K562 (cell line): ENCODE measurements around the gene NDOR1. TPM values are rescaled to one million over a fixed set of nuclear protein-coding genes. Genes with fewer than 3 reads are reported as not detected.

Experiments used
- ADNP ChIP-seq: fragments of 200-800 bp; sonication (Bioruptor generic); IDR thresholded peaks from 2 replicates; pipeline ENCODE4 v1.6.1; 2016; ENCODE audit warnings: missing genetic modification characterization, missing compliant biosample characterization
- ARID1B ChIP-seq: fragments of 450-650 bp; IDR thresholded peaks from 2 replicates; pipeline ENCODE4 v1.6.1; 2016; ENCODE audit warnings: antibody characterized with exemption, mild to moderate bottlenecking, inconsistent platforms
- GATAD2A ChIP-seq: fragments of 450-650 bp; IDR thresholded peaks from 2 replicates; pipeline ENCODE4 v1.6.1; 2017
- KDM2B ChIP-seq: fragments of 250-450 bp; sonication (Bioruptor Pico); IDR thresholded peaks from 2 replicates; pipeline ENCODE4 v1.8.0; 2021; ENCODE audit warnings: mild to moderate bottlenecking, moderate library complexity
- MXI1 ChIP-seq: IDR thresholded peaks from 2 replicates; pipeline ENCODE4 v1.6.1; 2011; ENCODE audit warnings: low read depth, mild to moderate bottlenecking, improper control_type of control experiment, low read length
- NR4A1 ChIP-seq, 2 experiments: fragments of 250-450 bp in 1 of 2; fragments of 450-650 bp in 1 of 2; sonication (Bioruptor Pico) in 1 of 2; IDR thresholded peaks; 2 replicates each; pipeline versions ENCODE4 v1.4.0 to v1.6.1; 2016 to 2020; ENCODE audit warnings: mild to moderate bottlenecking in 2 of 2, missing compliant biosample characterization in 1 of 2, missing genetic modification characterization in 1 of 2, moderate library complexity in 1 of 2
- RBM25 ChIP-seq: fragments of 200-400 bp; formaldehyde crosslinking; IDR thresholded peaks from 2 replicates; pipeline ENCODE4 v1.6.1; 2018; ENCODE audit warnings: low read length, low read depth, moderate library complexity; ENCODE audit not compliant: severe bottlenecking
- SAP30 ChIP-seq: fragments of 200-600 bp; sonication (generic); IDR thresholded peaks from 2 replicates; pipeline ENCODE4 v1.6.1; 2012; ENCODE audit warnings: borderline replicate concordance, low read depth, mild to moderate bottlenecking, moderate library complexity, low read length, control low read depth, inconsistent platforms; ENCODE audit not compliant: insufficient read depth, poor library complexity, severe bottlenecking
- ZBTB17 ChIP-seq: fragments of 450-650 bp; formaldehyde crosslinking; IDR thresholded peaks from 2 replicates; pipeline ENCODE4 v1.4.0; 2020; ENCODE audit warnings: mild to moderate bottlenecking
- ZBTB7A ChIP-seq: IDR thresholded peaks from 2 replicates; pipeline ENCODE4 v1.6.1; 2011; ENCODE audit warnings: low read depth, mild to moderate bottlenecking, low read length, moderate library complexity, borderline replicate concordance; ENCODE audit not compliant: control insufficient read depth
- ZFP36 ChIP-seq: fragments of 150-350 bp; IDR thresholded peaks from 2 replicates; pipeline ENCODE4 v1.6.1; 2018; ENCODE audit warnings: low read length, low read depth; ENCODE audit not compliant: partially characterized antibody
- ZNF12 ChIP-seq: sonication (generic); formaldehyde crosslinking; IDR thresholded peaks from 2 replicates; pipeline ENCODE4 v1.4.0; 2020; ENCODE audit warnings: mild to moderate bottlenecking, missing genetic modification reagents
- ZNF277 ChIP-seq: fragments of 250-450 bp; sonication (Bioruptor Pico); IDR thresholded peaks from 2 replicates; pipeline ENCODE4 v1.8.0; 2022; ENCODE audit warnings: inconsistent platforms, mild to moderate bottlenecking, moderate library complexity, borderline replicate concordance
- ZNF354B ChIP-seq: fragments of 250-450 bp; sonication (Bioruptor Pico); IDR thresholded peaks from 2 replicates; pipeline ENCODE4 v1.4.0; 2020
- polyA plus RNA-seq, 8 experiments: library from polyadenylated mRNA; depleted of rRNA in 4 of 8; stranded (reverse) in 5 of 8; unstranded in 3 of 8; fragments of >200 nt; fragmentation: Nextera tagmentation in 2 of 8; fragmentation: Illumina TruSeq in 1 of 8; extraction: Ambion mirVana in 2 of 8; extraction: Trizol in 1 of 8; gene quantifications; 2 replicates each; pipeline versions ENCODE4 v1.2.1 to v1.2.3, GENCODE V29; 2011 to 2014; ENCODE audit warnings: inconsistent platforms in 1 of 8, missing spikeins in 1 of 8
- total RNA-seq, 7 experiments: library from RNA; depleted of rRNA in 6 of 7; stranded (reverse); fragments of >200 nt in 6 of 7; fragmentation: Illumina TruSeq in 2 of 7; extraction: Trizol in 2 of 7; gene quantifications; 2 replicates each; pipeline versions ENCODE4 v1.2.1 to v1.2.3, GENCODE V29; 2011 to 2021; ENCODE audit warnings: low replicate concordance in 1 of 7
- TF ChIP-seq, protein P1 (sequence below), 2 experiments: fragments of 150-350 bp in 1 of 2; IDR thresholded peaks; 2 replicates each; pipeline ENCODE4 v1.6.1; 2012 to 2016; ENCODE audit warnings: low read depth in 2 of 2, low read length in 2 of 2, mild to moderate bottlenecking in 1 of 2, moderate library complexity in 1 of 2
- TF ChIP-seq, protein P2 (sequence below): fragments of 250-450 bp; sonication (Bioruptor Pico); IDR thresholded peaks from 2 replicates; pipeline ENCODE4 v1.9.0; 2021; ENCODE audit warnings: mild to moderate bottlenecking, inconsistent platforms
- TF ChIP-seq, protein P3 (sequence below): sonication (generic); formaldehyde crosslinking; IDR thresholded peaks from 2 replicates; pipeline ENCODE4 v1.8.1; 2023; ENCODE audit warnings: mild to moderate bottlenecking, missing genetic modification reagents

NDOR1 gene
- total and polyA plus RNA-seq, 9 of the 15 experiments (the other 6 are each of a cell fraction or from before 2014, with no cell fraction given) = 0.06 to 36.9 (median 6.9) TPM

DNA sequence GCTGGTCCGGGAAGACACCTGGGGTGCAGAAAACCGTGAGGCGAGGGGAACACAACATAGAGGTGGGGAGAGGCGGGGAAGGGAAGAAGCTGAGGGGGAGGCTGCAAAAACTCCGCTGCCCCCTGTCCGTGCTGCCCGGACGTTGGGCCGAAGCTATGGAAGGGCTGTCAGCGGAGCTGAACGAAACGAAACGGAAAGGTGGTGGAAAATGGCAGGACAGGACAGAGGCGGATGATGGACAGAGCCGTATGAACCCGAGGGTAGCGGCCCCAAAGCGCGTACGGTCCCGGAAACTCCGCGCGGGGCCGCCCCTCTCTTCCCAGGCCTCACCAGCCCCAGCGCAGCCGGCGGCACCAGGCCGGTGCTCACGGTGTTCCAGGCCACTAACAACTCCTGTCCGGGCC is 17.4 kb upstream of the NDOR1 start (continued):
- TF ChIP-seq SAP30 (peak; percentile 84), ZNF277 (no peak), ARID1B (no peak), NR4A1 (CRISPR knock-in tag; IDR thresholded peaks at IDR 0.05) (no peak), NR4A1 (tag; IDR thresholded peaks at IDR 0.05) (no peak), ZNF12 (CRISPR knock-in tag) (no peak), ADNP (tag) (no peak), ZBTB17 (CRISPR knock-in tag) (no peak), GATAD2A (no peak), RBM25 (no peak), ZBTB7A (no peak), KDM2B (CRISPR knock-in tag) (no peak), ZNF354B (no peak), MXI1 (no peak), ZFP36 (no peak)
- TF ChIP-seq, protein P1, sequence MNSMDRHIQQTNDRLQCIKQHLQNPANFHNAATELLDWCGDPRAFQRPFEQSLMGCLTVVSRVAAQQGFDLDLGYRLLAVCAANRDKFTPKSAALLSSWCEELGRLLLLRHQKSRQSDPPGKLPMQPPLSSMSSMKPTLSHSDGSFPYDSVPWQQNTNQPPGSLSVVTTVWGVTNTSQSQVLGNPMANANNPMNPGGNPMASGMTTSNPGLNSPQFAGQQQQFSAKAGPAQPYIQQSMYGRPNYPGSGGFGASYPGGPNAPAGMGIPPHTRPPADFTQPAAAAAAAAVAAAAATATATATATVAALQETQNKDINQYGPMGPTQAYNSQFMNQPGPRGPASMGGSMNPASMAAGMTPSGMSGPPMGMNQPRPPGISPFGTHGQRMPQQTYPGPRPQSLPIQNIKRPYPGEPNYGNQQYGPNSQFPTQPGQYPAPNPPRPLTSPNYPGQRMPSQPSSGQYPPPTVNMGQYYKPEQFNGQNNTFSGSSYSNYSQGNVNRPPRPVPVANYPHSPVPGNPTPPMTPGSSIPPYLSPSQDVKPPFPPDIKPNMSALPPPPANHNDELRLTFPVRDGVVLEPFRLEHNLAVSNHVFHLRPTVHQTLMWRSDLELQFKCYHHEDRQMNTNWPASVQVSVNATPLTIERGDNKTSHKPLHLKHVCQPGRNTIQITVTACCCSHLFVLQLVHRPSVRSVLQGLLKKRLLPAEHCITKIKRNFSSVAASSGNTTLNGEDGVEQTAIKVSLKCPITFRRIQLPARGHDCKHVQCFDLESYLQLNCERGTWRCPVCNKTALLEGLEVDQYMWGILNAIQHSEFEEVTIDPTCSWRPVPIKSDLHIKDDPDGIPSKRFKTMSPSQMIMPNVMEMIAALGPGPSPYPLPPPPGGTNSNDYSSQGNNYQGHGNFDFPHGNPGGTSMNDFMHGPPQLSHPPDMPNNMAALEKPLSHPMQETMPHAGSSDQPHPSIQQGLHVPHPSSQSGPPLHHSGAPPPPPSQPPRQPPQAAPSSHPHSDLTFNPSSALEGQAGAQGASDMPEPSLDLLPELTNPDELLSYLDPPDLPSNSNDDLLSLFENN (IDR thresholded peaks at IDR 0.05; ENCODE audit: low read depth in 2 of 2, low read length in 2 of 2) = no peak
- TF ChIP-seq, protein P2, sequence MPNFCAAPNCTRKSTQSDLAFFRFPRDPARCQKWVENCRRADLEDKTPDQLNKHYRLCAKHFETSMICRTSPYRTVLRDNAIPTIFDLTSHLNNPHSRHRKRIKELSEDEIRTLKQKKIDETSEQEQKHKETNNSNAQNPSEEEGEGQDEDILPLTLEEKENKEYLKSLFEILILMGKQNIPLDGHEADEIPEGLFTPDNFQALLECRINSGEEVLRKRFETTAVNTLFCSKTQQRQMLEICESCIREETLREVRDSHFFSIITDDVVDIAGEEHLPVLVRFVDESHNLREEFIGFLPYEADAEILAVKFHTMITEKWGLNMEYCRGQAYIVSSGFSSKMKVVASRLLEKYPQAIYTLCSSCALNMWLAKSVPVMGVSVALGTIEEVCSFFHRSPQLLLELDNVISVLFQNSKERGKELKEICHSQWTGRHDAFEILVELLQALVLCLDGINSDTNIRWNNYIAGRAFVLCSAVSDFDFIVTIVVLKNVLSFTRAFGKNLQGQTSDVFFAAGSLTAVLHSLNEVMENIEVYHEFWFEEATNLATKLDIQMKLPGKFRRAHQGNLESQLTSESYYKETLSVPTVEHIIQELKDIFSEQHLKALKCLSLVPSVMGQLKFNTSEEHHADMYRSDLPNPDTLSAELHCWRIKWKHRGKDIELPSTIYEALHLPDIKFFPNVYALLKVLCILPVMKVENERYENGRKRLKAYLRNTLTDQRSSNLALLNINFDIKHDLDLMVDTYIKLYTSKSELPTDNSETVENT = no peak
- TF ChIP-seq, protein P3, sequence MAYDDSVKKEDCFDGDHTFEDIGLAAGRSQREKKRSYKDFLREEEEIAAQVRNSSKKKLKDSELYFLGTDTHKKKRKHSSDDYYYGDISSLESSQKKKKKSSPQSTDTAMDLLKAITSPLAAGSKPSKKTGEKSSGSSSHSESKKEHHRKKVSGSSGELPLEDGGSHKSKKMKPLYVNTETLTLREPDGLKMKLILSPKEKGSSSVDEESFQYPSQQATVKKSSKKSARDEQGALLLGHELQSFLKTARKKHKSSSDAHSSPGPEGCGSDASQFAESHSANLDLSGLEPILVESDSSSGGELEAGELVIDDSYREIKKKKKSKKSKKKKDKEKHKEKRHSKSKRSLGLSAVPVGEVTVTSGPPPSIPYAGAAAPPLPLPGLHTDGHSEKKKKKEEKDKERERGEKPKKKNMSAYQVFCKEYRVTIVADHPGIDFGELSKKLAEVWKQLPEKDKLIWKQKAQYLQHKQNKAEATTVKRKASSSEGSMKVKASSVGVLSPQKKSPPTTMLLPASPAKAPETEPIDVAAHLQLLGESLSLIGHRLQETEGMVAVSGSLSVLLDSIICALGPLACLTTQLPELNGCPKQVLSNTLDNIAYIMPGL = no peak
